SK-N-SH (cell line): ENCODE measurements around the gene ARHGAP10. TPM values are rescaled to one million over a fixed set of nuclear protein-coding genes. Genes with fewer than 3 reads are reported as not detected.

Experiments
- CTCF ChIA-PET: fragments of 300-600, 350-600 bp; formaldehyde crosslinking; extraction: SDS; loops from one replicate; lab custom pipeline; 2021; lab: Yijun Ruan, JAX
- POLR2A ChIA-PET: fragments of 350-600 bp; sonication (Branson Sonifier 250); formaldehyde crosslinking; extraction: SDS; loops from one replicate; lab custom pipeline; 2020; ENCODE audit warnings: antibody characterized with exemption, inconsistent platforms; lab: Yijun Ruan, JAX
- DNase-seq: peaks from one replicate; pipeline ENCODE4 v3.0.0; 2012
- H2AFZ ChIP-seq: fragments of 200-600 bp; sonication (generic); 2 replicates; pipeline ENCODE4 v1.8.1; 2016; ENCODE audit warnings: antibody characterized with exemption, mild to moderate bottlenecking, low read depth
- H3F3A ChIP-seq: fragments of 200-600 bp; sonication (generic); replicated peaks from 2 replicates; pipeline ENCODE3; 2016; ENCODE audit warnings: antibody characterized with exemption, mild to moderate bottlenecking; ENCODE audit not compliant: insufficient read depth
- H3K27ac ChIP-seq, 2 experiments: fragments of 200-500 bp in 1 of 2; fragments of 200-600 bp in 1 of 2; sonication (Bioruptor generic) in 1 of 2; sonication (generic), shearing (Covaris generic) in 1 of 2; 2 replicates each; pipeline versions ENCODE4 v1.5.1 to v1.6.1; 2014 to 2016; ENCODE audit warnings: low read depth in 2 of 2, inconsistent platforms in 1 of 2, low read length in 1 of 2, mild to moderate bottlenecking in 1 of 2, mixed read lengths in 1 of 2
- H3K27me3 ChIP-seq: fragments of 200-600 bp; sonication (generic), shearing (Covaris generic); 2 replicates; pipeline ENCODE4 v1.6.1; 2016; ENCODE audit warnings: mixed run types; ENCODE audit not compliant: insufficient read depth
- H3K36me3 ChIP-seq, 2 experiments: fragments of 200-500 bp in 1 of 2; fragments of 200-600 bp in 1 of 2; sonication (Bioruptor generic) in 1 of 2; sonication (generic) in 1 of 2; replicated peaks in 1 of 2; 2 replicates each; pipeline versions ENCODE3 to v1.5.1; 2014 to 2016; ENCODE audit warnings: low read length in 1 of 2, mild to moderate bottlenecking in 1 of 2; ENCODE audit not compliant: insufficient read depth in 2 of 2, control insufficient read depth in 1 of 2
- H3K4me1 ChIP-seq, 2 experiments: fragments of 200-500 bp in 1 of 2; fragments of 200-600 bp in 1 of 2; sonication (Bioruptor generic) in 1 of 2; sonication (generic), shearing (Covaris generic) in 1 of 2; 2 replicates each; pipeline versions ENCODE4 v1.5.1 to v1.6.1; 2014 to 2016; ENCODE audit warnings: low read depth in 1 of 2, low read length in 1 of 2, mixed run types in 1 of 2; ENCODE audit not compliant: insufficient read depth in 2 of 2, control insufficient read depth in 1 of 2
- H3K4me2 ChIP-seq: fragments of 200-600 bp; sonication (generic), shearing (Covaris generic); 2 replicates; pipeline ENCODE4 v1.6.1; 2017; ENCODE audit warnings: mixed run types
- H3K4me3 ChIP-seq, 2 experiments: fragments of 200-500 bp in 1 of 2; fragments of 200-600 bp in 1 of 2; sonication (Bioruptor generic) in 1 of 2; sonication (generic), shearing (Covaris generic) in 1 of 2; 2 replicates each; pipeline versions ENCODE4 v1.5.1 to v1.8.1; 2014 to 2016; ENCODE audit warnings: low read depth in 2 of 2, inconsistent platforms in 1 of 2, low read length in 1 of 2, mild to moderate bottlenecking in 1 of 2, mixed read lengths in 1 of 2, moderate library complexity in 1 of 2
- H3K79me2 ChIP-seq: fragments of 200-600 bp; sonication (generic); 2 replicates; pipeline ENCODE4 v1.8.1; 2017; ENCODE audit warnings: mild to moderate bottlenecking; ENCODE audit not compliant: insufficient read depth
- H3K9ac ChIP-seq: fragments of 200-600 bp; sonication (generic); 2 replicates; pipeline ENCODE4 v1.6.1; 2017; ENCODE audit warnings: mixed run types
- H3K9me2 ChIP-seq: fragments of 200-600 bp; sonication (generic); 2 replicates; pipeline ENCODE4 v1.6.1; 2017; ENCODE audit warnings: mixed run types
- H3K9me3 ChIP-seq: fragments of 200-600 bp; sonication (generic); 2 replicates; pipeline ENCODE4 v1.6.1; 2017; ENCODE audit warnings: mixed run types, mild to moderate bottlenecking, moderate library complexity
- H4K20me1 ChIP-seq: fragments of 200-600 bp; sonication (generic); 2 replicates; pipeline ENCODE4 v1.6.1; 2017; ENCODE audit warnings: mild to moderate bottlenecking, mixed run types; ENCODE audit not compliant: insufficient read depth
- CHD2 ChIP-seq: fragments of 150-350 bp; IDR thresholded peaks from 2 replicates; pipeline ENCODE4 v1.6.1; 2018; ENCODE audit warnings: low read length; ENCODE audit not compliant: partially characterized antibody
- EP300 ChIP-seq, 2 experiments: IDR thresholded peaks; 2 replicates each; pipeline versions ENCODE4 v1.4.0 to v1.6.1; 2012; ENCODE audit warnings: borderline replicate concordance in 1 of 2, low read depth in 1 of 2, low read length in 1 of 2
- FOSL2 ChIP-seq: IDR thresholded peaks from 2 replicates; pipeline ENCODE4 v1.4.0; 2012; ENCODE audit warnings: low read depth, mild to moderate bottlenecking, moderate library complexity, borderline replicate concordance
- FOXM1 ChIP-seq: IDR thresholded peaks from 2 replicates; pipeline ENCODE4 v1.4.0; 2012; ENCODE audit warnings: low read depth, mild to moderate bottlenecking
- GATA2 ChIP-seq: sonication (generic); formaldehyde crosslinking; IDR thresholded peaks from 2 replicates; pipeline ENCODE4 v1.5.0; 2020; ENCODE audit warnings: mild to moderate bottlenecking, missing genetic modification reagents
- MXI1 ChIP-seq: IDR thresholded peaks from 2 replicates; pipeline ENCODE4 v1.6.1; 2012; ENCODE audit warnings: mild to moderate bottlenecking, low read depth, low read length, improper control_type of control experiment
- POLR2AphosphoS5 ChIP-seq: IDR thresholded peaks from 2 replicates; pipeline ENCODE4 v1.6.1; 2012; ENCODE audit warnings: low read depth, low read length
- RAD21 ChIP-seq: IDR thresholded peaks from 2 replicates; pipeline ENCODE4 v1.6.1; 2012; ENCODE audit warnings: mild to moderate bottlenecking, low read length
- RXRA ChIP-seq: IDR thresholded peaks from 2 replicates; pipeline ENCODE4 v1.4.0; 2012; ENCODE audit warnings: low read depth, mild to moderate bottlenecking, borderline replicate concordance
- TAF1 ChIP-seq: IDR thresholded peaks from 2 replicates; pipeline ENCODE4 v1.6.1; 2012; ENCODE audit warnings: low read depth, mild to moderate bottlenecking, low read length, moderate library complexity, borderline replicate concordance
- TCF12 ChIP-seq: IDR thresholded peaks from 2 replicates; pipeline ENCODE4 v1.4.0; 2012
- TEAD4 ChIP-seq: IDR thresholded peaks from 2 replicates; pipeline ENCODE4 v1.4.0; 2012; ENCODE audit warnings: mild to moderate bottlenecking, borderline replicate concordance; ENCODE audit not compliant: insufficient read depth
- YY1 ChIP-seq: IDR thresholded peaks from 2 replicates; pipeline ENCODE4 v1.4.0; 2012; ENCODE audit warnings: low read depth, mild to moderate bottlenecking
- WGBS: methylation state at CpG from one replicate; pipeline ENCODE4 v1.1.6; 2017; ENCODE audit warnings: low lambda C conversion rate; 5-methylcytosine and 5-hydroxymethylcytosine counted together
- polyA plus RNA-seq, 3 experiments: library from polyadenylated mRNA; depleted of rRNA; stranded (reverse); fragments of >200 nt; gene quantifications; 2 replicates each; pipeline ENCODE4 v1.2.3, GENCODE V29; 2012
- TF ChIP-seq, protein P1 (sequence below): IDR thresholded peaks from 2 replicates; pipeline ENCODE4 v1.6.1; 2012; ENCODE audit warnings: mild to moderate bottlenecking, low read depth, low read length, moderate library complexity
- TF ChIP-seq, protein P2 (sequence below): fragments of 150-350 bp; IDR thresholded peaks from 2 replicates; pipeline ENCODE4 v1.6.1; 2017; ENCODE audit warnings: antibody characterized with exemption, low read length, low read depth, borderline replicate concordance
- TF ChIP-seq, protein P3 (sequence below): IDR thresholded peaks from 2 replicates; pipeline ENCODE4; 2012
- TF ChIP-seq, protein P4 (sequence below): IDR thresholded peaks from 2 replicates; pipeline ENCODE4 v1.4.0; 2012; ENCODE audit warnings: low read depth

Gene ARHGAP10
- polyA plus RNA-seq, 1 of the 3 experiments (the other 2 are of a cell fraction), result 15.1 TPM

DNA sequence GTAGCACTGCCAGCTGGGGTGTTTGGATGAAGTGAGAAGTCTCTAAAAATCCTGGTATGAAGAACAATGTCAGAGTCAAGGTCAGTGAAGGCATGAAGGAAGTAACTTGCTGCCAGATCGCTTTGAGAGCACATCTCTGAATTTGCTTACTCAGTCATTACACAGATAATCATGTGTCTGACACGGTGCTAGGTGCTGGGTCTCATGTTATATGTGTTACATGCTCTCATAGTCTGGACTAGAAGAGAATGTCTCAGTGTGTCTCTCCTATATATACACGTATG, 337.9 kb downstream of the ARHGAP10 start:
- Histone ChIP-seq H3K27ac (no peak overlapping the region), H3K36me3 (peaks cover 7 to 20% of the 10 kb centered on the region in 2 experiments), H3F3A (no peaks in the 10 kb centered on the region), H3K79me2 (no peaks in the 10 kb centered on the region; the same call in 1 of the 2 replicates), H3K4me3 (no peak overlapping the region), H3K4me2 (no peak overlapping the region), H3K9me3 (no peaks in the 10 kb centered on the region), H3K4me1 (peaks cover 0 to 37% of the 10 kb centered on the region in 2 experiments; a peak in 2 of 4 replicates), H2AFZ (no peak overlapping the region), H4K20me1 (0 out of 2 replicates have a peak, but pooled peaks cover 7% of the 10 kb centered on the region), H3K9me2 (no peaks in the 10 kb centered on the region), H3K27me3 (no peaks in the 10 kb centered on the region), H3K9ac (no peak overlapping the region)
- no peak for DNase-seq
- POLR2A ChIA-PET, result no interaction called here
- 90% methylated on average over 3 of the region's 3 CpGs for WGBS
- TF ChIP-seq FOSL2 (no peak), POLR2AphosphoS5 (no peak), RAD21 (no peak), CHD2 (no peak), TEAD4 (no peak), FOXM1 (no peak), MXI1 (no peak), EP300 (IDR thresholded peaks at IDR 0.05; ENCODE audit: borderline replicate concordance in 1 of 2, low read depth in 1 of 2, low read length in 1 of 2) (no peak)
- CTCF ChIA-PET, result no interaction called here

DNA sequence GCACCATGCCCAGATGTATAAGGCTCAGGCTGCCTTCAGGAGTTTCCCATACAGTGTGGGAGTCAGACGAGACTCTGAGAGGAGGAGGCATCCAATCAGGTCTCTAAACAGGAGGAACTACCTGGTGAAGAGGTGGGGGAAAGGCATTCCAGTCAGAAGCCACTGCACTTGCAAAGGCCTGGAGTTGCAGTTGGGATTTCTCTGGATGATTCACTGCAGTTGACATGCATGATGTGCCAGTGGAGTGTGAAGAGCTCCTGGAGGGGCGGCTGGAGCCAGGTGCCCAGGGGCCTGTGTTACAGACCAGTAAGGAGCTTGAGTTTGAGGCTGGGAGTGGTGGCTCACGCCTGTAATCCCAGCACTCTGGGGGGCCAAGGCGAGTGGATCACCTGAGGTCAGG, 339.1 kb downstream of the ARHGAP10 start:
- Histone ChIP-seq H3K27ac (no peak overlapping the region), H3K79me2 (no peaks in the 10 kb centered on the region; the same call in 1 of the 2 replicates), H3K36me3 (peaks cover 14% of the 10 kb centered on the region in 2 experiments), H3F3A (no peaks in the 10 kb centered on the region), H3K9ac (no peak overlapping the region), H4K20me1 (0 out of 2 replicates have a peak, but pooled peaks cover 7% of the 10 kb centered on the region), H3K4me3 (no peak overlapping the region), H3K4me2 (no peak overlapping the region), H3K27me3 (no peaks in the 10 kb centered on the region), H2AFZ (no peak overlapping the region), H3K4me1 (peaks cover 0 to 37% of the 10 kb centered on the region in 2 experiments; a peak in 2 of 4 replicates), H3K9me3 (no peaks in the 10 kb centered on the region), H3K9me2 (no peaks in the 10 kb centered on the region)
- ChIA-PET POLR2A (no interaction called here), CTCF (no interaction called here)
- TF ChIP-seq TCF12 (no peak), MXI1 (no peak)
- no peak for DNase-seq
- 86% methylated on average over 4 of the region's 4 CpGs for WGBS

DNA sequence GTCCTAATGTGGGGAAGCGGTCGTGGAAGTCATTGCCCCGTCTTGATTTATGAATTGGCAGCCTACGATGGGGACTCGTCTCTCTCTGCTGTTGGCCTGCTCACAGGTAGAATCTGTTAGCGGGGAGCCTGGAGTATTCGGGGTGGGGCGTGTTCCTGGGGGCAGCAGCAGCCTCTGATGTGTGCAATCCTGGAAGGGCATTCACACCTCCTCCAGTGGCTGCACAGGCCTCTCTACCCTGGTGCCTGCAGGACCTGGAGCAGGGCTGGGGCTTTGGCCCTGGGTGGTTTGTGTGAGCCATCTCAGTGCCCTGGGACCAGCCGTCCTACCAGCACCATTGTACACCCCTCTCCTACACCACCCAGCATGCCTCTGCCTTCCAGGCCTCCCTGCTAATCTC, 340.9 kb downstream of the ARHGAP10 start:
- Histone ChIP-seq H3K9me3 (no peaks in the 10 kb centered on the region), H3K4me2 (no peak overlapping the region), H3K9me2 (no peaks in the 10 kb centered on the region), H2AFZ (no peak overlapping the region), H3K27ac (no peak overlapping the region), H3F3A (no peaks in the 10 kb centered on the region), H3K27me3 (no peaks in the 10 kb centered on the region), H3K9ac (no peak overlapping the region), H3K36me3 (peaks cover 10 to 14% of the 10 kb centered on the region in 2 experiments), H3K79me2 (no peaks in the 10 kb centered on the region; the same call in 1 of the 2 replicates), H3K4me1 (peaks cover 0 to 20% of the 10 kb centered on the region in 2 experiments; a peak in 2 of 4 replicates), H3K4me3 (no peak overlapping the region), H4K20me1 (no peaks in the 10 kb centered on the region)
- POLR2A ChIA-PET, result no interaction called here
- TF ChIP-seq, protein P1, sequence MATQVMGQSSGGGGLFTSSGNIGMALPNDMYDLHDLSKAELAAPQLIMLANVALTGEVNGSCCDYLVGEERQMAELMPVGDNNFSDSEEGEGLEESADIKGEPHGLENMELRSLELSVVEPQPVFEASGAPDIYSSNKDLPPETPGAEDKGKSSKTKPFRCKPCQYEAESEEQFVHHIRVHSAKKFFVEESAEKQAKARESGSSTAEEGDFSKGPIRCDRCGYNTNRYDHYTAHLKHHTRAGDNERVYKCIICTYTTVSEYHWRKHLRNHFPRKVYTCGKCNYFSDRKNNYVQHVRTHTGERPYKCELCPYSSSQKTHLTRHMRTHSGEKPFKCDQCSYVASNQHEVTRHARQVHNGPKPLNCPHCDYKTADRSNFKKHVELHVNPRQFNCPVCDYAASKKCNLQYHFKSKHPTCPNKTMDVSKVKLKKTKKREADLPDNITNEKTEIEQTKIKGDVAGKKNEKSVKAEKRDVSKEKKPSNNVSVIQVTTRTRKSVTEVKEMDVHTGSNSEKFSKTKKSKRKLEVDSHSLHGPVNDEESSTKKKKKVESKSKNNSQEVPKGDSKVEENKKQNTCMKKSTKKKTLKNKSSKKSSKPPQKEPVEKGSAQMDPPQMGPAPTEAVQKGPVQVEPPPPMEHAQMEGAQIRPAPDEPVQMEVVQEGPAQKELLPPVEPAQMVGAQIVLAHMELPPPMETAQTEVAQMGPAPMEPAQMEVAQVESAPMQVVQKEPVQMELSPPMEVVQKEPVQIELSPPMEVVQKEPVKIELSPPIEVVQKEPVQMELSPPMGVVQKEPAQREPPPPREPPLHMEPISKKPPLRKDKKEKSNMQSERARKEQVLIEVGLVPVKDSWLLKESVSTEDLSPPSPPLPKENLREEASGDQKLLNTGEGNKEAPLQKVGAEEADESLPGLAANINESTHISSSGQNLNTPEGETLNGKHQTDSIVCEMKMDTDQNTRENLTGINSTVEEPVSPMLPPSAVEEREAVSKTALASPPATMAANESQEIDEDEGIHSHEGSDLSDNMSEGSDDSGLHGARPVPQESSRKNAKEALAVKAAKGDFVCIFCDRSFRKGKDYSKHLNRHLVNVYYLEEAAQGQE, result no peak
- TF ChIP-seq, protein P2, sequence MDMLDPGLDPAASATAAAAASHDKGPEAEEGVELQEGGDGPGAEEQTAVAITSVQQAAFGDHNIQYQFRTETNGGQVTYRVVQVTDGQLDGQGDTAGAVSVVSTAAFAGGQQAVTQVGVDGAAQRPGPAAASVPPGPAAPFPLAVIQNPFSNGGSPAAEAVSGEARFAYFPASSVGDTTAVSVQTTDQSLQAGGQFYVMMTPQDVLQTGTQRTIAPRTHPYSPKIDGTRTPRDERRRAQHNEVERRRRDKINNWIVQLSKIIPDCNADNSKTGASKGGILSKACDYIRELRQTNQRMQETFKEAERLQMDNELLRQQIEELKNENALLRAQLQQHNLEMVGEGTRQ, result no peak
- no peak for TF ChIP-seq FOSL2
- TF ChIP-seq, protein P3, sequence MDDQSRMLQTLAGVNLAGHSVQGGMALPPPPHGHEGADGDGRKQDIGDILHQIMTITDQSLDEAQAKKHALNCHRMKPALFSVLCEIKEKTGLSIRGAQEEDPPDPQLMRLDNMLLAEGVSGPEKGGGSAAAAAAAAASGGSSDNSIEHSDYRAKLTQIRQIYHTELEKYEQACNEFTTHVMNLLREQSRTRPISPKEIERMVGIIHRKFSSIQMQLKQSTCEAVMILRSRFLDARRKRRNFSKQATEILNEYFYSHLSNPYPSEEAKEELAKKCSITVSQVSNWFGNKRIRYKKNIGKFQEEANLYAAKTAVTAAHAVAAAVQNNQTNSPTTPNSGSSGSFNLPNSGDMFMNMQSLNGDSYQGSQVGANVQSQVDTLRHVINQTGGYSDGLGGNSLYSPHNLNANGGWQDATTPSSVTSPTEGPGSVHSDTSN, result no peak
- TF ChIP-seq YY1, result no peak
- TF ChIP-seq CHD2, result no peak
- no peak for TF ChIP-seq POLR2AphosphoS5
- no peak for TF ChIP-seq TAF1
- TF ChIP-seq TCF12, result no peak
- no peak for TF ChIP-seq GATA2 (CRISPR knock-in tag)
- no peak for TF ChIP-seq TEAD4
- TF ChIP-seq RXRA, result no peak
- TF ChIP-seq, protein P4, sequence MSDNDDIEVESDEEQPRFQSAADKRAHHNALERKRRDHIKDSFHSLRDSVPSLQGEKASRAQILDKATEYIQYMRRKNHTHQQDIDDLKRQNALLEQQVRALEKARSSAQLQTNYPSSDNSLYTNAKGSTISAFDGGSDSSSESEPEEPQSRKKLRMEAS, result no peak
- CTCF ChIA-PET, result no interaction called here
- WGBS, result 97% methylated on average over 9 of the region's 9 CpGs
- no peak for DNase-seq
